CD14-positive monocyte (primary cell): ENCODE measurements around the gene COL11A1. TPM values are rescaled to one million over a fixed set of nuclear protein-coding genes. Genes with fewer than 3 reads are reported as not detected.

Experiments used
- DNase-seq, 3 donors: peaks; one replicate each; pipeline ENCODE4 v3.0.0-alpha.2; 2011 to 2022
- H2AFZ ChIP-seq: 2 replicates; pipeline ENCODE4 v1.6.0; 2012; ENCODE audit warnings: mild to moderate bottlenecking, low read depth, low read length, inconsistent platforms; ENCODE audit not compliant: insufficient read depth, poor library complexity, severe bottlenecking
- H3K27ac ChIP-seq, 2 donors: 1 replicate in 1 of 2; 2 replicates in 1 of 2; pipeline ENCODE4 v1.5.1; 2012 to 2013; ENCODE audit warnings: low read length in 2 of 2, control low read depth in 1 of 2, inconsistent platforms in 1 of 2, low read depth in 1 of 2, mild to moderate bottlenecking in 1 of 2
- H3K27me3 ChIP-seq, 2 donors: one replicate each; pipeline versions ENCODE4 v1.6.0 to v1.6.1; 2011 to 2013; ENCODE audit warnings: low read length in 2 of 2; ENCODE audit not compliant: control insufficient read depth in 2 of 2, insufficient read depth in 2 of 2
- H3K36me3 ChIP-seq, 2 donors: replicated peaks in 1 of 2; 1 replicate in 1 of 2; 2 replicates in 1 of 2; pipeline versions ENCODE4 v1.5.1 to v1.6.1; 2012 to 2013; ENCODE audit warnings: low read length in 2 of 2, control low read depth in 1 of 2, inconsistent platforms in 1 of 2, mild to moderate bottlenecking in 1 of 2; ENCODE audit not compliant: insufficient read depth in 2 of 2, control insufficient read depth in 1 of 2
- H3K4me1 ChIP-seq, 2 donors: 1 replicate in 1 of 2; 2 replicates in 1 of 2; pipeline versions ENCODE4 v1.5.1 to v1.6.1; 2012 to 2013; ENCODE audit warnings: low read length in 2 of 2, control low read depth in 1 of 2, inconsistent platforms in 1 of 2, mild to moderate bottlenecking in 1 of 2, moderate library complexity in 1 of 2; ENCODE audit not compliant: insufficient read depth in 2 of 2, control insufficient read depth in 1 of 2
- H3K4me2 ChIP-seq: replicated peaks from 2 replicates; pipeline ENCODE3; 2012; ENCODE audit warnings: low read length, moderate library complexity, mild to moderate bottlenecking; ENCODE audit not compliant: poor library complexity, severe bottlenecking; ENCODE audit errors: extremely low read depth
- H3K4me3 ChIP-seq, 3 experiments: fragments of 200-600 bp in 1 of 3; sonication (generic) in 1 of 3; replicated peaks in 1 of 3; 1 replicate in 2 of 3; 2 replicates in 1 of 3; pipeline ENCODE4 v1.5.1; 2011 to 2013; ENCODE audit warnings: low read length in 3 of 3, mild to moderate bottlenecking in 3 of 3, control low read depth in 2 of 3, low read depth in 2 of 3, inconsistent platforms in 1 of 3, moderate library complexity in 1 of 3
- H3K79me2 ChIP-seq: 2 replicates; pipeline ENCODE4 v1.6.0; 2012; ENCODE audit warnings: mild to moderate bottlenecking, control low read depth, inconsistent platforms, low read length, moderate library complexity; ENCODE audit not compliant: insufficient read depth
- H3K9ac ChIP-seq: 2 replicates; pipeline ENCODE4 v1.6.0; 2017; ENCODE audit warnings: low read length, mild to moderate bottlenecking; ENCODE audit not compliant: insufficient read depth, poor library complexity, severe bottlenecking
- H3K9me3 ChIP-seq, 2 donors: replicated peaks in 1 of 2; 1 replicate in 1 of 2; 2 replicates in 1 of 2; pipeline versions ENCODE4 v1.5.1 to v1.6.1; 2012 to 2013; ENCODE audit warnings: low read length in 2 of 2, control low read depth in 1 of 2; ENCODE audit not compliant: control insufficient read depth in 1 of 2, insufficient read depth in 1 of 2
- H4K20me1 ChIP-seq: 2 replicates; pipeline ENCODE4 v1.6.0; 2012; ENCODE audit warnings: mild to moderate bottlenecking, low read length, control low read depth, moderate library complexity; ENCODE audit not compliant: insufficient read depth
- H3K27ac Mint-ChIP-seq, 7 donors: one replicate each; pipeline ENCODE4 v1.8.0; 2020; ENCODE audit warnings: mild to moderate bottlenecking in 7 of 7, mixed read lengths in 7 of 7, moderate library complexity in 6 of 7, inconsistent platforms in 2 of 7
- H3K27me3 Mint-ChIP-seq, 3 donors: one replicate each; pipeline ENCODE4 v1.8.0; 2021 to 2022; ENCODE audit warnings: low read depth in 3 of 3, mild to moderate bottlenecking in 3 of 3, mixed read lengths in 3 of 3, moderate library complexity in 3 of 3, inconsistent platforms in 1 of 3
- H3K36me3 Mint-ChIP-seq, 2 donors: one replicate each; pipeline ENCODE4 v1.8.0; 2020; ENCODE audit warnings: mixed read lengths in 2 of 2, inconsistent platforms in 1 of 2, mild to moderate bottlenecking in 1 of 2
- H3K4me1 Mint-ChIP-seq: one replicate; pipeline ENCODE4 v1.8.0; 2020; ENCODE audit warnings: mild to moderate bottlenecking, mixed read lengths
- H3K4me3 Mint-ChIP-seq, 2 donors: one replicate each; pipeline ENCODE4 v1.8.0; 2020; ENCODE audit warnings: mild to moderate bottlenecking in 2 of 2, mixed read lengths in 2 of 2, moderate library complexity in 1 of 2
- H3K9me3 Mint-ChIP-seq, 7 donors: one replicate each; pipeline ENCODE4 v1.8.0; 2020 to 2022; ENCODE audit warnings: mixed read lengths in 7 of 7, mild to moderate bottlenecking in 6 of 7, moderate library complexity in 6 of 7, inconsistent platforms in 2 of 7
- CTCF ChIP-seq: fragments of 200-600 bp; IDR thresholded peaks from one replicate; pipeline ENCODE4 v1.8.0; 2022; ENCODE audit warnings: antibody characterized with exemption, mild to moderate bottlenecking
- WGBS: methylation state at CpG from one replicate; pipeline ENCODE4 v1.1.5; 2013; ENCODE audit warnings: missing lambda C conversion rate; ENCODE audit not compliant: insufficient coverage; 5-methylcytosine and 5-hydroxymethylcytosine counted together
- intact Hi-C, 2 donors: fragments of 100-400 bp; cut with micrococcal nuclease; formaldehyde crosslinking; loops; one replicate each; pipeline versions ENCODE4 v1.15.0 to v1.15.1; 2023
- polyA plus RNA-seq, 3 donors: library from polyadenylated mRNA; depleted of rRNA in 1 of 3; unstranded in 2 of 3; stranded (reverse) in 1 of 3; fragments of 300-500 nt in 2 of 3; fragments of >200 nt in 1 of 3; fragmentation: Illumina TruSeq in 2 of 3; gene quantifications; 1 replicate in 2 of 3; 2 replicates in 1 of 3; pipeline ENCODE4 v1.2.3, GENCODE V29; 2012 to 2021

The COL11A1 gene
- polyA plus RNA-seq, 3 donors: not detected

- H3K27ac Mint-ChIP-seq: no peak overlapping the region
- intact Hi-C loops: loop anchor here in 1 of 2 donors (10.0 kb wide), 1 partner anchor 408 kb away; no protein-coding TSS in a partner anchor
- 3% methylated on average over 10 of the region's 23 CpGs for WGBS
Measured at GRCh38 chr1:103106426-103107341, 1.6 kb downstream of the COL11A1 start.

More at GRCh38 chr1:103106426-103107341, 1.6 kb downstream of the COL11A1 start:
- H3K9me3 Mint-ChIP-seq: peaks cover 0 to 3% (median 0%) of the 10 kb centered on the region in 7 donors
- peak; percentile 15 for TF ChIP-seq CTCF
- H3K4me2 ChIP-seq: no peak overlapping the region
- peak in 1 of 3 donors; percentile 2 for DNase-seq
- H3K27ac ChIP-seq: no peak overlapping the region
- no peaks in the 10 kb centered on the region for H3K36me3 Mint-ChIP-seq
- peaks cover 22 to 36% (median 34%) of the 10 kb centered on the region in 3 donors for H3K27me3 Mint-ChIP-seq
- H4K20me1 ChIP-seq: no peaks in the 10 kb centered on the region
- peaks cover 6% of the 10 kb centered on the region for H3K4me1 Mint-ChIP-seq
- H3K27me3 ChIP-seq: peaks cover 28 to 37% of the 10 kb centered on the region in 2 donors
- H3K9ac ChIP-seq: no peak overlapping the region
- H2AFZ ChIP-seq: no peak overlapping the region
- peak overlapping the region in 1 of 2 donors; percentile 75 for H3K4me3 Mint-ChIP-seq
- H3K9me3 ChIP-seq: peaks cover 0 to 5% of the 10 kb centered on the region in 2 donors
- H3K79me2 ChIP-seq: no peaks in the 10 kb centered on the region
- H3K36me3 ChIP-seq: no peaks in the 10 kb centered on the region
- no peak overlapping the region for H3K4me3 ChIP-seq
- no peaks in the 10 kb centered on the region for H3K4me1 ChIP-seq
